A673 (cell line): ENCODE results near the gene B4GALNT1. TPM values are rescaled to one million over a fixed set of nuclear protein-coding genes. Genes with fewer than 3 reads are reported as not detected.
"Not testable (repeated sequence)": the region's sequence is repeated elsewhere in the genome, so short reads cannot be mapped to it uniquely, and the experiment has no call there.

Experiments
- BruUV-seq: library from RNA; stranded (reverse); fragments of 400-500 nt; replicated peaks from 2 replicates; lab custom pipeline; 2021; lab: Mats Ljungman, UMichigan
- CTCF ChIA-PET: fragments of 300-600 bp; sonication (Branson Sonifier 250); formaldehyde crosslinking; loops from one replicate; lab custom pipeline; 2022; ENCODE audit warnings: antibody characterized with exemption; lab: Charles Lee
- POLR2A ChIA-PET: fragments of 300-600 bp; sonication (Branson Sonifier 250); formaldehyde crosslinking; loops from one replicate; lab custom pipeline; 2022; ENCODE audit warnings: antibody characterized with exemption; ENCODE audit not compliant: low non-redundant PET; lab: Charles Lee
- DNase-seq: peaks from one replicate; pipeline ENCODE4 v3.0.0-alpha.2; 2015; ENCODE audit warnings: low spot score
- H3K27ac ChIP-seq: fragments of 200-600 bp; sonication (generic); 2 replicates; pipeline ENCODE4 v1.5.1; 2016; ENCODE audit warnings: mixed run types, low read depth, mild to moderate bottlenecking, mixed read lengths, antibody characterized with exemption, low read length; ENCODE audit not compliant: poor library complexity, severe bottlenecking
- H3K27me3 ChIP-seq: fragments of 200-600 bp; sonication (generic); replicated peaks from 2 replicates; pipeline ENCODE4 v1.6.1; 2017; ENCODE audit warnings: mixed run types, low read depth, mild to moderate bottlenecking, mixed read lengths, antibody characterized with exemption, low read length; ENCODE audit not compliant: insufficient read depth, poor library complexity
- H3K36me3 ChIP-seq: fragments of 200-600 bp; sonication (generic); 2 replicates; pipeline ENCODE4 v1.6.1; 2016; ENCODE audit warnings: mixed run types, mild to moderate bottlenecking, mixed read lengths, antibody characterized with exemption, low read length; ENCODE audit not compliant: insufficient read depth, poor library complexity, severe bottlenecking
- H3K4me1 ChIP-seq: fragments of 200-600 bp; sonication (generic); 2 replicates; pipeline ENCODE4 v1.6.1; 2017; ENCODE audit warnings: mixed run types, mild to moderate bottlenecking, mixed read lengths, antibody characterized with exemption, low read length; ENCODE audit not compliant: insufficient read depth, poor library complexity, severe bottlenecking
- H3K4me3 ChIP-seq: fragments of 200-600 bp; sonication (generic); 2 replicates; pipeline ENCODE4 v1.5.1; 2016; ENCODE audit warnings: low read depth, mixed run types, mild to moderate bottlenecking, mixed read lengths, low read length; ENCODE audit not compliant: poor library complexity, severe bottlenecking
- H3K9me3 ChIP-seq: fragments of 200-600 bp; sonication (generic); 2 replicates; pipeline ENCODE4 v1.6.1; 2016; ENCODE audit warnings: mixed run types, low read depth, mild to moderate bottlenecking, mixed read lengths, antibody characterized with exemption, low read length; ENCODE audit not compliant: poor library complexity, severe bottlenecking
- CTCF ChIP-seq: fragments of 300-800, 200-600 bp; sonication (generic); conservative IDR thresholded peaks from 2 replicates; pipeline ENCODE4 v1.5.1; 2017; ENCODE audit warnings: low read depth, mild to moderate bottlenecking, antibody characterized with exemption, low read length, moderate library complexity, mixed read lengths
- EZH2 ChIP-seq: fragments of 200-600 bp; sonication (generic); IDR thresholded peaks from 2 replicates; pipeline ENCODE4 v1.6.1; 2017; ENCODE audit warnings: borderline replicate concordance, low read depth, mild to moderate bottlenecking, mixed read lengths, antibody characterized with exemption, low read length; ENCODE audit not compliant: poor library complexity, severe bottlenecking
- intact Hi-C: fragments of 100-400 bp; cut with micrococcal nuclease; formaldehyde crosslinking; loops from one replicate; pipeline ENCODE4 v1.10.0; 2022; ENCODE audit not compliant: unreplicated experiment
- total RNA-seq: library from RNA; stranded (reverse); gene quantifications from 2 replicates; pipeline ENCODE4 v1.2.3, GENCODE V29; 2021

The B4GALNT1 gene
- total RNA-seq, 1 experiment from 2014 or later = 34.5 TPM

- intact Hi-C loops = no loop called here
- Histone ChIP-seq H3K4me3 (no peak overlapping the region), H3K36me3 (no peaks in the 10 kb centered on the region), H3K4me1 (no peaks in the 10 kb centered on the region), H3K27ac (no peak overlapping the region), H3K27me3 (no peaks in the 10 kb centered on the region), H3K9me3 (peaks cover under 1% of the 10 kb centered on the region)
- DNase-seq = no peak
- ChIA-PET CTCF (no interaction called here), POLR2A (no interaction called here)
- no peak for TF ChIP-seq EZH2
- BruUV-seq = no TSS peak
These were observed 33.9 kb upstream of the B4GALNT1 start for GRCh38 chr12:57666897-57667296.

- CTCF ChIA-PET, H3K4me1 ChIP-seq, H3K27me3 ChIP-seq, DNase-seq, BruUV-seq, intact Hi-C loops, H3K4me3 ChIP-seq, H3K27ac ChIP-seq, H3K36me3 ChIP-seq, POLR2A ChIA-PET: not testable (repeated sequence)
- peaks cover 15% of the 10 kb centered on the region for H3K9me3 ChIP-seq
These were observed 32.2 kb upstream of the B4GALNT1 start for GRCh38 chr12:57665066-57665820.

GRCh38 chr12:57661376-57661775 lies 28.4 kb upstream of the B4GALNT1 start:
- H3K27ac ChIP-seq = no peak overlapping the region
- peaks cover 15% of the 10 kb centered on the region for H3K9me3 ChIP-seq
- H3K36me3 ChIP-seq = no peaks in the 10 kb centered on the region
- no peak for DNase-seq
- intact Hi-C loops = no loop called here
- TF ChIP-seq CTCF = no peak
- TF ChIP-seq EZH2 = no peak
- no peak overlapping the region for H3K4me3 ChIP-seq
- ChIA-PET POLR2A (no interaction called here), CTCF (no interaction called here)
- H3K27me3 ChIP-seq = no peaks in the 10 kb centered on the region
- no TSS peak for BruUV-seq
- H3K4me1 ChIP-seq = no peaks in the 10 kb centered on the region

- CTCF ChIA-PET = interaction anchor here (0.9 kb wide), 1 partner anchor 33 kb away, joined by 3 read pairs; no protein-coding TSS in a partner anchor
- intact Hi-C loops = no loop called here
- no TSS peak for BruUV-seq
- DNase-seq = no peak
- Histone ChIP-seq H3K36me3 (no peaks in the 10 kb centered on the region), H3K4me3 (no peak overlapping the region), H3K9me3 (peaks cover 22% of the 10 kb centered on the region), H3K4me1 (no peaks in the 10 kb centered on the region), H3K27ac (no peak overlapping the region), H3K27me3 (no peaks in the 10 kb centered on the region)
- POLR2A ChIA-PET = no interaction called here
- TF ChIP-seq EZH2 (no peak), CTCF (no peak)
These were observed 25.9 kb upstream of the B4GALNT1 start for GRCh38 chr12:57658890-57659289.
